Effector CD8-positive, alpha-beta T cell (primary cell): ENCODE measurements around the gene RETREG3.
"Not testable (repeated sequence)": the region's sequence is repeated elsewhere in the genome, so short reads cannot be mapped to it uniquely, and the experiment has no call there.

ENCODE experiments used
- DNase-seq: peaks from one replicate; lab custom pipeline; 2025; lab: John Stamatoyannopoulos, UW
- total RNA-seq, 4 experiments: gene quantifications; one replicate each; lab custom pipeline; 2026; lab: John Stamatoyannopoulos, UW

RETREG3 gene, protein sequence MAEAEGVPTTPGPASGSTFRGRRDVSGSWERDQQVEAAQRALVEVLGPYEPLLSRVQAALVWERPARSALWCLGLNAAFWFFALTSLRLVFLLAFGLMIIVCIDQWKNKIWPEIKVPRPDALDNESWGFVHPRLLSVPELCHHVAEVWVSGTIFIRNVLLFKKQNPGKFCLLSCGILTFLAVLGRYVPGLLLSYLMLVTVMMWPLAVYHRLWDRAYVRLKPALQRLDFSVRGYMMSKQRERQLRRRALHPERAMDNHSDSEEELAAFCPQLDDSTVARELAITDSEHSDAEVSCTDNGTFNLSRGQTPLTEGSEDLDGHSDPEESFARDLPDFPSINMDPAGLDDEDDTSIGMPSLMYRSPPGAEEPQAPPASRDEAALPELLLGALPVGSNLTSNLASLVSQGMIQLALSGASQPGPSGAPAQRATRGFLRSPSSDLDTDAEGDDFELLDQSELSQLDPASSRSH
- 143 to 237 (median 197) reads per million in 4 experiments for total RNA-seq

- peak; percentile 99 for DNase-seq
Measured at GRCh38 chr17:42609182-42609813, at the start of gene RETREG3, which contains the start of gene TUBG1. Gene RETREG3 (minus strand): TSS chr17:42609374. CDS start chr17:42609324, 50 bp downstream. Gene TUBG1 (plus strand): TSS chr17:42609683. CDS start chr17:42609738, 55 bp downstream.

DNA sequence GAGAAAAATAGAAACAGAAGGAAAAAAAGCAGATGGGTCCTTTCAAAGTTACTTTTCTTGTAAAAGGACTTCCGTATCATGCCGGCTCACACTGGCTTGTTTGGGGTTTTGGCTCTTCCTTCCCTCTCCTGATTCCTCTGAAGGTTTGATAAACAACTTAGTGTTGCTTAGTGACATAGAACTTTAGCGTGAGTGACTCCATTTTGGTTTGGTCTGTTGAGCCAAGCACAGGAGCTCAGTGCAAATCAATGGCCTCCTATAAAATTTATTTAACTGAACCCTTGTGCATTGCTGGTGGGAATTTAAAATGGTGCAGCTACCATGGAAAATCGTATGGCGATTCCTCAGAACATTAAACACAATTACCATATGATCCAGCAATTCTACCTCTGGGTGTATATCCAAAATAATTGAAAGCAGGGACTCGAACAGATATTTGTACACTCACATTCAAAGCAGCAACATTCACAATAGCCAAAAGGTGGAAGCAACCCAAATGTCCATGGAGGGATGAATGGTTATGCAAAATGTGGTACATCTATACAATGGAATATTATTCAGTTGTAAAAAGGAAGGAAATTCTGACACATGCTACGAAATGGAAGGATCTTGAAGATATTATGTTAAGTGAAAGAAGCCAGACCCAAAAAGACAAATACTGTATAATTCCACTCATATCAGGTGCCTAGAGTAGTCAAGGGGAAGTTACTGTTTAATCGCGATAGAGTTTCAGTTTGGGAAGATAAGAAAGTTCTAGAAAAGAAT, 48.8 kb upstream of the RETREG3 start:
- no peak for DNase-seq

GRCh38 chr17:42655528-42655927, 46.4 kb upstream of the RETREG3 start:
- DNase-seq = no peak

DNA sequence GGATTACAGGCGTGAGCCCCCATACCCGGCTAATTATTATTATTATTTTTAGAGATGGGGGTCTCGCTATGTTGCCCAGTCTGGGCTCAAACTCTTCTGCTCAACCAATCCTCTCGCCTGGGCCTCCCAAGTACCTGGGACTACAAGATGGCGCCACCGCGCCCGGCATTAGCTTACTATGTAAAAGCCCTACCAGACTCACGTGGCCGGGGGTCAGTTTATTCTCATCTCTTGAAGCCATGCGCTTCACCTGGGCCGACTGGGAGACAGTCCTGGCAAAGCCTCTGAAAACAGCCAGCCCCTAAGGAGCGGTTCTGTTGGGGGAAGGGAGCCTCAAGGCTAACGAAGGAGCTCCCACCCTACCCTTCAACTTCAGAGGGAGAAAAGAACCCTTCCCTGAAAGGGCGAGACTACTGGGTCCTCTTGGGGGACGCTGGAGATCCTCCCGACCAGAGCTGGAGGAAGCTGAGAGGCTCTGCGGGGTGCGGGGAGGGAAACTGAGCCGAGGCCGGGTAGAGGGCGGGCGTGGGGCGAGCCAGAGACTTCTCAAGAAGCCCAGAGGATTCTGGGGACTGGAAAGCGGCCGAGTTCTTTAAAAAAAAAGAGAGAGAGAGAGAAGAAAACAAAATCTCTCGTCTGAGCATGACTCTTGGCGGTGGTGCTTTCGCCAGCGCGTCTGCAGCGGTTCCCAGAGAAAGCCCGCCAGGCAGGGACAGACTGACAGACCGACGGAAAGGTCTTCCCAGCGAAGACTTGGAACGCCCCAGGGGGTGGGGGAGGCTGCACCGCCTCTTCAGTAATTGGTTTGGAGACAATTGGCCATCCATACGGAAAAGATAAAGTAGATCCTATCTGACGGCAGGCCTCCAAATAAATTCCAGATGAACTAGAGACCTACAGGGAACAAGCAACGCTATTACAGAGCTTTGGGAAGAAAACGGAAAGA, 44.3 kb upstream of the RETREG3 start:
- no peak for DNase-seq

- no peak for DNase-seq
Measured at GRCh38 chr17:42651392-42651791, 42.2 kb upstream of the RETREG3 start.

DNA sequence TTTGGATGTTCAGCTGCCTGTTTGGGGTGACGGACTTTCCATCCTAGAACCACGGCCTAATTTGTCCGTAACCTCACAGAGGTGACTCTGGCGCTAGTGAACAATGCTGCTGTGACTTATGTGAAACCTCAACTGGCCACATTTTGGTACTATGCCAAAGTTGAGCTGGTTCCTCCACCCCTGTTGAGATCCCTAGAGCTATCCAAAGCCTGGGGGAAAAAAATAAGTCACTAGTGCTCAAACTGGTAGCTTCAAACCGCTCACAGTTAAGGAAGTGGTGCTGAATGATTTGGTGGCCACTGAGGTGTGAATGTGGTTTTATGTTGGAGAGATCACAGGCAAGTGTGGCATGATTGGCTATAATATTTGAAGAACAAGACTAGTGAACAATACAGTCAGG, 38.6 kb upstream of the RETREG3 start:
- no peak for DNase-seq

GRCh38 chr17:42642336-42642735, 33.2 kb upstream of the RETREG3 start:
- DNase-seq = no peak

GRCh38 chr17:42640121-42640520, 30.9 kb upstream of the RETREG3 start:
- DNase-seq = no peak

GRCh38 chr17:42639525-42640113, 30.4 kb upstream of the RETREG3 start:
- DNase-seq = no peak

- no peak for DNase-seq
Measured at GRCh38 chr17:42632949-42633444, 23.8 kb upstream of the RETREG3 start.

- DNase-seq = no peak
Measured at GRCh38 chr17:42629411-42630009, 20.3 kb upstream of the RETREG3 start.

DNA sequence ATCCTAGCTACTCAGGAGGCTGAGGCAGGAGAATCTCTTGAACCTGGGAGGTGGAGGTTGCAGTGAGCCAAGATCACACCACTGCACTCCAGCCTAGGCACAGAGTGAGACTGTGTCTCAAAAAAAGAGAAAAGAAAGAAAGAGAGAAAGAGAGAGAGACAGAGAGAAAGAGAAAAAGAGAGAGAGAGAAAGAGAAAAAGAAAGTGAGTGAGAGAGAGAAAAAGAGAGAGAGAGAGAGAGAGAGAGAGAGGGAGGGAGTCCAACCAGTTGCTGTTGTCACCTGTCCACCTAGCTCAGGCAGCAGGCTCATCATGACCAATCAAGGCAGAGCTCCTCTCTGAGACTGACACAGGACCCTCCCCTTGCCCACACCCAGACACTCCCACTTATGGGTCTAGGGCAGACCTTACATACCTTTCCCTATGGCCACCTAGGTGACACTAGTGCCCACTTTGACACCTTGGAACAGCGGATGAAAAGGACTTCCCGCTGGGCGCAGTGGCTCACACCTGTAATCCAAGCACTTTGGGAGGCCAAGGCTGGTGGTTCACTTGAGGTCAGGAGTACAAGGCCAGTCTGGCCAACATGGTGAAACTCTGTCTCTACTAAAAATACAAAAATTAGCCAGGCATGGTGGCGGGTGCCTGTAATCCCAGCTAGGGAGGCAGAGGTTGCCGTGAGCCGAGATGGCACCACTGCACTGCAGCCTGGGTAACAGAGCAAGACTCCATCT, 18.0 kb upstream of the RETREG3 start:
- DNase-seq = not testable (repeated sequence)

- DNase-seq = no peak
Measured at GRCh38 chr17:42623732-42624596, 14.8 kb upstream of the RETREG3 start.

- DNase-seq = no peak
Measured at GRCh38 chr17:42623271-42623670, 14.1 kb upstream of the RETREG3 start.

GRCh38 chr17:42621987-42622386, 12.8 kb upstream of the RETREG3 start:
- DNase-seq = not testable (repeated sequence)

- no peak for DNase-seq
Measured at GRCh38 chr17:42618442-42619150, 9.4 kb upstream of the RETREG3 start.

- DNase-seq = no peak
Measured at GRCh38 chr17:42617956-42618431, 8.8 kb upstream of the RETREG3 start.
